GM12878 (cell line): ENCODE measurements around the gene RAB3C. TPM values are rescaled to one million over a fixed set of nuclear protein-coding genes. Genes with fewer than 3 reads are reported as not detected.

Experiments used
- ATAC-seq: fragments of 200-7000 bp; cut with Tn5 transposase; 3 replicates; pipeline ENCODE4 v1.9.1; 2020; ENCODE audit warnings: mild to moderate bottlenecking, moderate library complexity
- BruUV-seq: library from RNA; stranded (reverse); fragments of 400-500 nt; replicated peaks from 2 replicates; lab custom pipeline; 2021; lab: Mats Ljungman, UMichigan
- CTCF ChIA-PET: fragments of 300-600 bp; sonication (Branson Sonifier 250); formaldehyde crosslinking; extraction: SDS; loops from one replicate; lab custom pipeline; 2021; ENCODE audit warnings: inconsistent platforms; lab: Yijun Ruan, JAX
- POLR2A ChIA-PET: fragments of 350-600 bp; formaldehyde crosslinking; extraction: SDS; loops from one replicate; lab custom pipeline; 2021; ENCODE audit warnings: inconsistent platforms; lab: Charles Lee
- RAD21 ChIA-PET: fragments of 300-600 bp; sonication (Branson Sonifier 250); formaldehyde crosslinking; loops from one replicate; lab custom pipeline; 2023; ENCODE audit warnings: antibody characterized with exemption; ENCODE audit not compliant: unreplicated experiment; lab: Charles Lee
- SMC1A ChIA-PET: fragments of 300-600 bp; sonication (Branson Sonifier 250); formaldehyde crosslinking; loops from one replicate; lab custom pipeline; 2023; ENCODE audit not compliant: unreplicated experiment, uncharacterized antibody; lab: Charles Lee
- DNase-seq: peaks from one replicate; pipeline ENCODE4 v3.0.0-alpha.2; 2011; ENCODE audit warnings: low read depth, low spot score
- FAIRE-seq: peaks from 3 replicates; lab custom pipeline; 2011; peaks lifted over from hg19 to GRCh38; lab: Jason Lieb, UNC
- H2AFZ ChIP-seq: 2 replicates; pipeline ENCODE4 v1.6.0; 2011; ENCODE audit warnings: low read depth, low read length, control low read depth; ENCODE audit not compliant: control insufficient read depth
- H3K27ac ChIP-seq: 2 replicates; pipeline ENCODE4 v1.5.1; 2011; ENCODE audit warnings: control low read depth; ENCODE audit not compliant: control insufficient read depth, insufficient read depth
- H3K27me3 ChIP-seq, 2 experiments: replicated peaks in 1 of 2; 2 replicates each; pipeline versions ENCODE4 v1.6.0 to v1.6.1; 2011; ENCODE audit warnings: low read length in 1 of 2; ENCODE audit not compliant: control insufficient read depth in 2 of 2, insufficient read depth in 2 of 2
- H3K36me3 ChIP-seq, 2 experiments: 2 replicates each; pipeline ENCODE4 v1.5.1; 2011; ENCODE audit warnings: low read length in 1 of 2; ENCODE audit not compliant: control insufficient read depth in 2 of 2, insufficient read depth in 2 of 2
- H3K4me1 ChIP-seq: 2 replicates; pipeline ENCODE4 v1.6.1; 2011; ENCODE audit warnings: mild to moderate bottlenecking, low read length, moderate library complexity, mixed read lengths; ENCODE audit not compliant: control insufficient read depth, insufficient read depth
- H3K4me2 ChIP-seq: 2 replicates; pipeline ENCODE4 v1.6.0; 2011; ENCODE audit warnings: control low read depth; ENCODE audit not compliant: control insufficient read depth, insufficient read depth
- H3K4me3 ChIP-seq: fragments of 200-600 bp; sonication (generic); 2 replicates; pipeline ENCODE4 v1.5.1; 2016
- H3K79me2 ChIP-seq: 2 replicates; pipeline ENCODE4 v1.6.0; 2011; ENCODE audit warnings: low read length; ENCODE audit not compliant: control insufficient read depth, insufficient read depth
- H3K9ac ChIP-seq: 2 replicates; pipeline ENCODE4 v1.8.0; 2011; ENCODE audit warnings: low read length, control low read depth, mixed read lengths; ENCODE audit not compliant: control insufficient read depth, insufficient read depth
- H3K9me3 ChIP-seq: replicated peaks from 3 replicates; pipeline ENCODE4 v1.5.1; 2011; ENCODE audit warnings: mild to moderate bottlenecking, low read length; ENCODE audit not compliant: control insufficient read depth, insufficient read depth
- H4K20me1 ChIP-seq: 2 replicates; pipeline ENCODE4 v1.6.0; 2011; ENCODE audit not compliant: control insufficient read depth, insufficient read depth
- EP300 ChIP-seq, 2 experiments: fragments of 150-350 bp in 1 of 2; IDR thresholded peaks; 2 replicates each; pipeline ENCODE4 v1.6.1; 2011 to 2012; ENCODE audit warnings: low read depth in 2 of 2, low read length in 2 of 2, borderline replicate concordance in 1 of 2, improper control_type of control experiment in 1 of 2, inconsistent platforms in 1 of 2; ENCODE audit not compliant: control insufficient read depth in 1 of 2
- HDGF ChIP-seq: fragments of 450-650 bp; IDR thresholded peaks from 2 replicates; pipeline ENCODE4 v1.6.1; 2016; ENCODE audit warnings: antibody characterized with exemption
- IKZF2 ChIP-seq, 2 experiments: fragments of 450-650 bp; IDR thresholded peaks; 2 replicates each; pipeline ENCODE4 v1.6.1; 2017; ENCODE audit warnings: mild to moderate bottlenecking in 2 of 2, moderate library complexity in 2 of 2
- STAT3 ChIP-seq: IDR thresholded peaks from 2 replicates; pipeline ENCODE4 v1.6.1; 2011; ENCODE audit warnings: low read depth, low read length, improper control_type of control experiment
- USF2 ChIP-seq: IDR thresholded peaks from 2 replicates; pipeline ENCODE4 v1.6.1; 2011; ENCODE audit warnings: low read depth, low read length, improper control_type of control experiment, borderline replicate concordance
- ZNF217 ChIP-seq: fragments of 450-650 bp; IDR thresholded peaks from 2 replicates; pipeline ENCODE4 v1.6.1; 2017; ENCODE audit warnings: antibody characterized with exemption, mild to moderate bottlenecking
- WGBS: methylation state at CpG from one replicate; pipeline ENCODE4 v1.1.6; 2016; ENCODE audit warnings: low lambda C conversion rate; ENCODE audit not compliant: insufficient replicate concordance, insufficient coverage; ENCODE audit errors: missing lambda C conversion rate; 5-methylcytosine and 5-hydroxymethylcytosine counted together
- in situ Hi-C: fragments of 300-500 bp; cut with MboI; formaldehyde crosslinking; loops from 9 replicates; pipeline ENCODE4 v1.14.3; 2018; ENCODE audit warnings: mixed read lengths
- intact Hi-C: fragments of 100-400 bp; cut with micrococcal nuclease; formaldehyde crosslinking; loops from one replicate; pipeline ENCODE4 v1.14.2; 2022; ENCODE audit not compliant: unreplicated experiment
- polyA plus RNA-seq, 11 experiments: library from polyadenylated mRNA; depleted of rRNA in 4 of 11; unstranded in 6 of 11; stranded (reverse) in 5 of 11; fragments of >200 nt; fragmentation: Nextera tagmentation in 4 of 11; fragmentation: Illumina TruSeq in 1 of 11; extraction: Ambion mirVana in 4 of 11; extraction: Trizol in 1 of 11; gene quantifications; 1 replicate in 1 of 11; 2 replicates in 10 of 11; pipeline versions ENCODE4 v1.2.1 to v1.2.3, GENCODE V29; 2011 to 2016; ENCODE audit warnings: inconsistent platforms in 2 of 11, missing spikeins in 2 of 11, low read depth in 1 of 11
- total RNA-seq, 4 experiments: library from RNA; depleted of rRNA in 3 of 4; stranded (reverse); fragments of >200 nt in 3 of 4; fragmentation: Illumina TruSeq in 1 of 4; extraction: Trizol in 1 of 4; gene quantifications; 2 replicates each; pipeline versions ENCODE4 v1.2.1 to v1.2.3, GENCODE V29; 2013 to 2021
- TF ChIP-seq, protein P1 (sequence below): fragments of 450-650 bp; IDR thresholded peaks from 2 replicates; pipeline ENCODE4 v1.6.1; 2017; ENCODE audit warnings: mild to moderate bottlenecking, moderate library complexity

The RAB3C gene
- total and polyA plus RNA-seq, 10 of the 15 experiments (the other 5 are each of a cell fraction or from before 2014, with no cell fraction given), result not detected

GRCh38 chr5:58887311-58887710 lies 304.4 kb downstream of the RAB3C start:
- in situ Hi-C loops, result no loop called here
- no peak for ATAC-seq
- H3K4me2 ChIP-seq, result no peak overlapping the region
- FAIRE-seq, result no peak
- TF ChIP-seq, protein P1, sequence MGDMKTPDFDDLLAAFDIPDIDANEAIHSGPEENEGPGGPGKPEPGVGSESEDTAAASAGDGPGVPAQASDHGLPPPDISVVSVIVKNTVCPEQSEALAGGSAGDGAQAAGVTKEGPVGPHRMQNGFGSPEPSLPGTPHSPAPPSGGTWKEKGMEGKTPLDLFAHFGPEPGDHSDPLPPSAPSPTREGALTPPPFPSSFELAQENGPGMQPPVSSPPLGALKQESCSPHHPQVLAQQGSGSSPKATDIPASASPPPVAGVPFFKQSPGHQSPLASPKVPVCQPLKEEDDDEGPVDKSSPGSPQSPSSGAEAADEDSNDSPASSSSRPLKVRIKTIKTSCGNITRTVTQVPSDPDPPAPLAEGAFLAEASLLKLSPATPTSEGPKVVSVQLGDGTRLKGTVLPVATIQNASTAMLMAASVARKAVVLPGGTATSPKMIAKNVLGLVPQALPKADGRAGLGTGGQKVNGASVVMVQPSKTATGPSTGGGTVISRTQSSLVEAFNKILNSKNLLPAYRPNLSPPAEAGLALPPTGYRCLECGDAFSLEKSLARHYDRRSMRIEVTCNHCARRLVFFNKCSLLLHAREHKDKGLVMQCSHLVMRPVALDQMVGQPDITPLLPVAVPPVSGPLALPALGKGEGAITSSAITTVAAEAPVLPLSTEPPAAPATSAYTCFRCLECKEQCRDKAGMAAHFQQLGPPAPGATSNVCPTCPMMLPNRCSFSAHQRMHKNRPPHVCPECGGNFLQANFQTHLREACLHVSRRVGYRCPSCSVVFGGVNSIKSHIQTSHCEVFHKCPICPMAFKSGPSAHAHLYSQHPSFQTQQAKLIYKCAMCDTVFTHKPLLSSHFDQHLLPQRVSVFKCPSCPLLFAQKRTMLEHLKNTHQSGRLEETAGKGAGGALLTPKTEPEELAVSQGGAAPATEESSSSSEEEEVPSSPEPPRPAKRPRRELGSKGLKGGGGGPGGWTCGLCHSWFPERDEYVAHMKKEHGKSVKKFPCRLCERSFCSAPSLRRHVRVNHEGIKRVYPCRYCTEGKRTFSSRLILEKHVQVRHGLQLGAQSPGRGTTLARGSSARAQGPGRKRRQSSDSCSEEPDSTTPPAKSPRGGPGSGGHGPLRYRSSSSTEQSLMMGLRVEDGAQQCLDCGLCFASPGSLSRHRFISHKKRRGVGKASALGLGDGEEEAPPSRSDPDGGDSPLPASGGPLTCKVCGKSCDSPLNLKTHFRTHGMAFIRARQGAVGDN, result no peak
- TF ChIP-seq ZNF217 (no peak), USF2 (no peak), HDGF (no peak), STAT3 (no peak), EP300 (IDR thresholded peaks at IDR 0.05; ENCODE audit: borderline replicate concordance in 1 of 2, control insufficient read depth in 1 of 2, low read depth in 2 of 2, low read length in 2 of 2) (no peak), IKZF2 (IDR thresholded peaks at IDR 0.05) (no peak)
- no peaks in the 10 kb centered on the region for H3K9me3 ChIP-seq
- no peak for DNase-seq
- no peaks in the 10 kb centered on the region for H3K27me3 ChIP-seq
- ChIA-PET RAD21 (interaction anchor here (1.7 to 2.4 kb wide), 7 partner anchors 14 to 286 kb away, joined by 6 to 19 read pairs (median 8); no protein-coding TSS in a partner anchor), POLR2A (interaction anchor here (0.7 to 2.0 kb wide), 2 partner anchors 119 to 287 kb away, joined by 3 to 4 read pairs; no protein-coding TSS in a partner anchor), CTCF (interaction anchor here (0.9 to 4.1 kb wide), 27 partner anchors 9 to 494 kb away, joined by 3 to 56 read pairs (median 8); no protein-coding TSS in a partner anchor), SMC1A (interaction anchor here (1.5 to 3.1 kb wide), 10 partner anchors 9 to 286 kb away, joined by 4 to 28 read pairs (median 8); no protein-coding TSS in a partner anchor)
- no TSS peak for BruUV-seq
- WGBS, result 42% methylated on average over 4 of the region's 4 CpGs
- H3K4me3 ChIP-seq, result no peak overlapping the region
- H3K4me1 ChIP-seq, result no peaks in the 10 kb centered on the region; the same call in 1 of the 2 replicates
- no peak overlapping the region for H3K9ac ChIP-seq
- H3K27ac ChIP-seq, result no peak overlapping the region
- intact Hi-C loops, result loop anchor here (2.0 kb wide), 1 partner anchor 493 kb away; no protein-coding TSS in a partner anchor
- H4K20me1 ChIP-seq, result no peaks in the 10 kb centered on the region
- no peak overlapping the region for H2AFZ ChIP-seq
- H3K79me2 ChIP-seq, result no peaks in the 10 kb centered on the region
- H3K36me3 ChIP-seq, result no peaks in the 10 kb centered on the region
